IMR-90 (cell line): ENCODE results near the gene PTPN5. TPM values are rescaled to one million over a fixed set of nuclear protein-coding genes. Genes with fewer than 3 reads are reported as not detected.

Experiments
- ATAC-seq: fragments of 200-7000 bp; cut with Tn5 transposase; 2 replicates; pipeline ENCODE4 v1.9.1; 2020; ENCODE audit warnings: low read depth, mild to moderate bottlenecking, moderate library complexity
- BruUV-seq: library from RNA; stranded (reverse); fragments of 400-500 nt; replicated peaks from 2 replicates; lab custom pipeline; 2021; lab: Mats Ljungman, UMichigan
- CTCF ChIA-PET: fragments of 300-600 bp; formaldehyde crosslinking; extraction: SDS; loops from one replicate; lab custom pipeline; 2021; ENCODE audit warnings: antibody characterized with exemption; lab: Yijun Ruan, JAX
- POLR2A ChIA-PET: fragments of 300-600 bp; sonication (Branson Sonifier 250); formaldehyde crosslinking; loops from one replicate; lab custom pipeline; 2022; ENCODE audit warnings: antibody characterized with exemption; ENCODE audit not compliant: unreplicated experiment; lab: Charles Lee
- DNase-seq: peaks from one replicate; pipeline ENCODE4 v3.0.0; 2013
- H2AFZ ChIP-seq: replicated peaks from 2 replicates; pipeline ENCODE3; 2013; ENCODE audit warnings: low read length, mild to moderate bottlenecking; ENCODE audit not compliant: poor library complexity
- H2AK5ac ChIP-seq: 2 replicates; pipeline ENCODE4 v1.6.1; 2013; ENCODE audit warnings: low read depth, low read length, inconsistent platforms
- H2AK9ac ChIP-seq: replicated peaks from 2 replicates; pipeline ENCODE3; 2013; ENCODE audit warnings: mild to moderate bottlenecking, low read depth, low read length, moderate library complexity; ENCODE audit not compliant: poor library complexity
- H2BK120ac ChIP-seq: 2 replicates; pipeline ENCODE4 v1.6.1; 2013; ENCODE audit warnings: low read depth, low read length, inconsistent platforms
- H2BK15ac ChIP-seq: 3 replicates; pipeline ENCODE4 v1.6.1; 2013; ENCODE audit warnings: low read depth, low read length, inconsistent platforms
- H2BK20ac ChIP-seq: 2 replicates; pipeline ENCODE4 v1.6.1; 2013; ENCODE audit warnings: low read depth, mild to moderate bottlenecking, inconsistent platforms, low read length, moderate library complexity
- H2BK5ac ChIP-seq: 2 replicates; pipeline ENCODE4 v1.6.1; 2013; ENCODE audit warnings: mild to moderate bottlenecking, low read depth, low read length, inconsistent platforms; ENCODE audit not compliant: poor library complexity, severe bottlenecking
- H3K14ac ChIP-seq: replicated peaks from 2 replicates; pipeline ENCODE4 v1.6.1; 2013; ENCODE audit warnings: low read depth, low read length, inconsistent platforms
- H3K18ac ChIP-seq: 2 replicates; pipeline ENCODE4 v1.6.1; 2013; ENCODE audit warnings: low read depth, low read length, control low read depth
- H3K23ac ChIP-seq: 2 replicates; pipeline ENCODE4 v1.6.1; 2013; ENCODE audit warnings: low read depth, low read length, inconsistent platforms
- H3K27ac ChIP-seq: 2 replicates; pipeline ENCODE4 v1.5.1; 2013; ENCODE audit warnings: mild to moderate bottlenecking, control low read depth, low read length; ENCODE audit not compliant: insufficient read depth
- H3K27me3 ChIP-seq: 2 replicates; pipeline ENCODE4 v1.6.1; 2013; ENCODE audit warnings: low read length; ENCODE audit not compliant: control insufficient read depth, insufficient read depth
- H3K36me3 ChIP-seq: 2 replicates; pipeline ENCODE4 v1.6.1; 2013; ENCODE audit warnings: low read length, mixed read lengths; ENCODE audit not compliant: control insufficient read depth, insufficient read depth
- H3K4ac ChIP-seq: 2 replicates; pipeline ENCODE4 v1.6.1; 2013; ENCODE audit warnings: low read depth, low read length, inconsistent platforms
- H3K4me1 ChIP-seq: 2 replicates; pipeline ENCODE4 v1.6.1; 2013; ENCODE audit warnings: low read length, mixed read lengths; ENCODE audit not compliant: control insufficient read depth, insufficient read depth
- H3K4me2 ChIP-seq: 2 replicates; pipeline ENCODE4 v1.6.1; 2013; ENCODE audit warnings: low read depth, mild to moderate bottlenecking, control low read depth, low read length, moderate library complexity
- H3K4me3 ChIP-seq: 2 replicates; pipeline ENCODE4 v1.5.1; 2013; ENCODE audit warnings: low read depth, mild to moderate bottlenecking, control low read depth, low read length, moderate library complexity; ENCODE audit not compliant: insufficient read depth
- H3K56ac ChIP-seq: 2 replicates; pipeline ENCODE4 v1.6.1; 2013; ENCODE audit warnings: low read length, inconsistent platforms; ENCODE audit not compliant: insufficient read depth; ENCODE audit errors: extremely low read depth
- H3K79me1 ChIP-seq, 2 experiments: 2 replicates each; pipeline ENCODE4 v1.6.1; 2013; ENCODE audit warnings: low read length in 2 of 2, inconsistent platforms in 1 of 2, low read depth in 1 of 2
- H3K9ac ChIP-seq: 2 replicates; pipeline ENCODE4 v1.6.1; 2013; ENCODE audit warnings: low read depth, low read length, control low read depth
- H3K9me1 ChIP-seq: 2 replicates; pipeline ENCODE4 v1.6.1; 2013; ENCODE audit warnings: low read length, inconsistent platforms; ENCODE audit not compliant: insufficient read depth
- H3K9me3 ChIP-seq: 2 replicates; pipeline ENCODE4 v1.6.1; 2013; ENCODE audit warnings: low read length; ENCODE audit not compliant: control insufficient read depth, insufficient read depth
- H4K20me1 ChIP-seq: 2 replicates; pipeline ENCODE4 v1.6.1; 2013; ENCODE audit warnings: low read length, inconsistent platforms; ENCODE audit not compliant: insufficient read depth
- H4K5ac ChIP-seq: 2 replicates; pipeline ENCODE4 v1.6.1; 2013; ENCODE audit warnings: mild to moderate bottlenecking, low read depth, low read length, control low read depth
- H4K8ac ChIP-seq, 2 experiments: 2 replicates each; pipeline ENCODE4 v1.6.1; 2013; ENCODE audit warnings: low read depth in 2 of 2, low read length in 2 of 2, control low read depth in 1 of 2, inconsistent platforms in 1 of 2
- H4K91ac ChIP-seq: 2 replicates; pipeline ENCODE4 v1.6.1; 2013; ENCODE audit warnings: low read depth, low read length, inconsistent platforms; ENCODE audit not compliant: insufficient read depth
- CEBPB ChIP-seq: IDR thresholded peaks from 2 replicates; pipeline ENCODE4 v1.6.1; 2012; ENCODE audit warnings: low read depth, low read length, improper control_type of control experiment
- MAFK ChIP-seq: IDR thresholded peaks from 2 replicates; pipeline ENCODE4 v1.6.1; 2012; ENCODE audit warnings: low read depth, low read length, improper control_type of control experiment
- RAD21 ChIP-seq: IDR thresholded peaks from 2 replicates; pipeline ENCODE4 v1.6.1; 2012; ENCODE audit warnings: low read length, improper control_type of control experiment
- SMC3 ChIP-seq: fragments of 150-350 bp; IDR thresholded peaks from 2 replicates; pipeline ENCODE4 v1.6.1; 2016; ENCODE audit warnings: low read depth, mild to moderate bottlenecking, antibody characterized with exemption, low read length, moderate library complexity
- WGBS, 2 experiments: methylation state at CpG; one replicate each; pipeline versions ENCODE4 v1.1.5 to v1.1.7; 2013; ENCODE audit warnings: missing lambda C conversion rate in 2 of 2; ENCODE audit not compliant: insufficient read length in 1 of 2; ENCODE audit errors: extremely low coverage in 2 of 2; 5-methylcytosine and 5-hydroxymethylcytosine counted together
- dilution Hi-C: fragments of 300-500 bp; cut with HindIII; formaldehyde crosslinking; loops from one replicate; pipeline ENCODE4 v1.14.3; 2018; ENCODE audit warnings: low sequenced_read_pairs; ENCODE audit not compliant: unreplicated experiment
- in situ Hi-C: fragments of 300-500 bp; cut with MboI; formaldehyde crosslinking; loops from 3 replicates; pipeline ENCODE4 v1.14.3; 2019; ENCODE audit warnings: low sequenced_read_pairs, inconsistent platforms, mixed read lengths
- intact Hi-C: fragments of 100-400 bp; cut with micrococcal nuclease; formaldehyde crosslinking; loops from 2 replicates; pipeline ENCODE4 v1.10.0; 2022
- polyA plus RNA-seq, 3 experiments: library from polyadenylated mRNA; depleted of rRNA; stranded (reverse); fragments of >200 nt; gene quantifications; 2 replicates each; pipeline ENCODE4 v1.2.3, GENCODE V29; 2012; ENCODE audit warnings: low replicate concordance in 1 of 3
- total RNA-seq: library from RNA; depleted of rRNA; stranded (reverse); fragments of >200 nt; gene quantifications from 2 replicates; pipeline ENCODE4 v1.2.3, GENCODE V29; 2012
- TF ChIP-seq, protein P1 (sequence below): conservative IDR thresholded peaks from 2 replicates; pipeline ENCODE4 v1.5.1; 2012; ENCODE audit warnings: mild to moderate bottlenecking, low read depth, low read length, improper control_type of control experiment
- TF ChIP-seq, protein P2 (sequence below): fragments of 150-350 bp; IDR thresholded peaks from 2 replicates; pipeline ENCODE4 v1.6.1; 2017; ENCODE audit warnings: mild to moderate bottlenecking, antibody characterized with exemption, low read length, low read depth

PTPN5 gene
- total and polyA plus RNA-seq, 2 of the 4 experiments (the other 2 are of a cell fraction) = not detected

DNA sequence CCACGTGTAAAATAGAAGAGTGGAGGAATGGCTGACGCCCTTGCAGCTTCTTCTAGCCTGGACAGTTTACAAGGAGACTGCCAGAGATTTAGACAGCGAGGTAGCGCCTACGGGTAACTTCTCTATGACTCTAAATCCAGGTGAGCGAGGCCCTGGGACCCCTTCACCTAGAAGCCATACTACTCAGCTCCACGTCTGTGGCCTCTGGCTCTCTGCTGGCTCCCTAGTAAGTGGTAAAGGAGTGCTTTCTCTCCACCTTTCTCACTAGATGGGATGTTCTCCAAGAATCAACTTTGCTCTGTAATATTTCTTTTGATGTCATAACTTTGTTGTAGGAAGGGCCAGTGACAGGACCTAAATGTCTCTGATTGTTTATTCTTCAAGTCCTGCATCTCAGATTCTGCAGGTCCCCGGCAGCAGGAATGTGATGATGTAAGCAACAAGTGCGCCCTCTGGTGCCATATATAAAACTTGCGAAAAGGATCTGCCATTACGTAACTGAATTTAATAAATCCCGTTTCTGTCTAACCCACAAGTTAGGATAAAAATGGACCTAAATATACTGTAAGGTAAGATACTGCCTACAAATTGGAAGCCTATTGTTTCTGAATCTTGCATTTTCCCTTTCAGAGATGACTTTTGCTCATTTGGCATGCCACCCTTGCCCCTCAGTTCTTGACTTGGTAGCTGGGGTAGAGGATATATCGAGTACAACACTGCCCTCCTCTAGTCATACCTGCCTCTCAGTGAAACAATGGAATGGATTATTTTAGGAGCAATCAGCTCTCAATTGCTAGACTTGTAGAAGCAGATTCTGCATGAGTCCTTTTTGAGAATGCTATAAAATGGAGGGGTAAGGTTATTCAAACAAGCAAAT, 11.0 kb upstream of the PTPN5 start:
- H2BK20ac ChIP-seq = no peak overlapping the region
- dilution Hi-C loops (no loop called here), in situ Hi-C loops (no loop called here), intact Hi-C loops (loop anchor here (1.0 kb wide), 2 partner anchors 27 to 687 kb away; no protein-coding TSS in a partner anchor)
- no peaks in the 10 kb centered on the region for H3K79me1 ChIP-seq
- no peak overlapping the region for H4K5ac ChIP-seq
- no peak overlapping the region for H3K56ac ChIP-seq
- H3K14ac ChIP-seq = no peak overlapping the region
- no peaks in the 10 kb centered on the region for H3K9me1 ChIP-seq
- no peaks in the 10 kb centered on the region for H4K20me1 ChIP-seq
- ChIA-PET POLR2A (no interaction called here), CTCF (interaction anchor here (1.1 kb wide), 1 partner anchor 19 kb away, joined by 3 read pairs; no protein-coding TSS in a partner anchor)
- peak; percentile 71 for DNase-seq
- BruUV-seq = no TSS peak
- H4K8ac ChIP-seq = no peak overlapping the region
- H3K18ac ChIP-seq = no peak overlapping the region
- H2AK9ac ChIP-seq = no peak overlapping the region
- H3K36me3 ChIP-seq = no peaks in the 10 kb centered on the region
- TF ChIP-seq RAD21 (peak; percentile 49), CEBPB (peak; percentile 76), MAFK (peak; percentile 88), SMC3 (peak; percentile 48)
- TF ChIP-seq, protein P1, sequence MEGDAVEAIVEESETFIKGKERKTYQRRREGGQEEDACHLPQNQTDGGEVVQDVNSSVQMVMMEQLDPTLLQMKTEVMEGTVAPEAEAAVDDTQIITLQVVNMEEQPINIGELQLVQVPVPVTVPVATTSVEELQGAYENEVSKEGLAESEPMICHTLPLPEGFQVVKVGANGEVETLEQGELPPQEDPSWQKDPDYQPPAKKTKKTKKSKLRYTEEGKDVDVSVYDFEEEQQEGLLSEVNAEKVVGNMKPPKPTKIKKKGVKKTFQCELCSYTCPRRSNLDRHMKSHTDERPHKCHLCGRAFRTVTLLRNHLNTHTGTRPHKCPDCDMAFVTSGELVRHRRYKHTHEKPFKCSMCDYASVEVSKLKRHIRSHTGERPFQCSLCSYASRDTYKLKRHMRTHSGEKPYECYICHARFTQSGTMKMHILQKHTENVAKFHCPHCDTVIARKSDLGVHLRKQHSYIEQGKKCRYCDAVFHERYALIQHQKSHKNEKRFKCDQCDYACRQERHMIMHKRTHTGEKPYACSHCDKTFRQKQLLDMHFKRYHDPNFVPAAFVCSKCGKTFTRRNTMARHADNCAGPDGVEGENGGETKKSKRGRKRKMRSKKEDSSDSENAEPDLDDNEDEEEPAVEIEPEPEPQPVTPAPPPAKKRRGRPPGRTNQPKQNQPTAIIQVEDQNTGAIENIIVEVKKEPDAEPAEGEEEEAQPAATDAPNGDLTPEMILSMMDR = peak; percentile 68
- TF ChIP-seq, protein P2, sequence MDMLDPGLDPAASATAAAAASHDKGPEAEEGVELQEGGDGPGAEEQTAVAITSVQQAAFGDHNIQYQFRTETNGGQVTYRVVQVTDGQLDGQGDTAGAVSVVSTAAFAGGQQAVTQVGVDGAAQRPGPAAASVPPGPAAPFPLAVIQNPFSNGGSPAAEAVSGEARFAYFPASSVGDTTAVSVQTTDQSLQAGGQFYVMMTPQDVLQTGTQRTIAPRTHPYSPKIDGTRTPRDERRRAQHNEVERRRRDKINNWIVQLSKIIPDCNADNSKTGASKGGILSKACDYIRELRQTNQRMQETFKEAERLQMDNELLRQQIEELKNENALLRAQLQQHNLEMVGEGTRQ = no peak
- no peak overlapping the region for H3K4me2 ChIP-seq
- no peaks in the 10 kb centered on the region for H3K4me1 ChIP-seq
- H2BK5ac ChIP-seq = no peak overlapping the region
- H3K9me3 ChIP-seq = no peaks in the 10 kb centered on the region
- no peak overlapping the region for H3K27ac ChIP-seq
- no peak overlapping the region for H4K91ac ChIP-seq
- H3K4me3 ChIP-seq = no peak overlapping the region
- no peak overlapping the region for H3K4ac ChIP-seq
- no peak overlapping the region for H3K23ac ChIP-seq
- 7% methylated on average over 3 of the region's 13 CpGs; no CpG with 5 or more reads in 1 of the 2 experiments for whole genome bisulfite sequencing, 2 experiments
- H2BK15ac ChIP-seq = no peak overlapping the region
- no peak overlapping the region for H2BK120ac ChIP-seq
- no peak overlapping the region for H3K9ac ChIP-seq
- H3K27me3 ChIP-seq = peaks cover 2% of the 10 kb centered on the region; the same call in 1 of the 2 replicates
- no peak overlapping the region for H2AK5ac ChIP-seq
- peak; percentile 71 for ATAC-seq
- no peak overlapping the region for H2AFZ ChIP-seq
